ENCODE data around the gene PLPP4. TPM values are rescaled to one million over a fixed set of nuclear protein-coding genes. Genes with fewer than 3 reads are reported as not detected.

The PLPP4 gene
- total RNA-seq, 1 experiment from 2014 or later: not detected

GRCh38 chr10:120517196-120517595, 60.2 kb downstream of the PLPP4 start:
- Histone ChIP-seq H2AFZ (ENCODE audit: low read depth, low read length, poor library complexity, severe bottlenecking) (no peak overlapping the region), H3K27ac (ENCODE audit: low read depth, low read length) (no peak overlapping the region), H4K20me1 (ENCODE audit: insufficient read depth) (no peaks in the 10 kb centered on the region), H3K4me2 (ENCODE audit: low read length) (no peak overlapping the region), H3K9me2 (ENCODE audit: insufficient read depth) (no peaks in the 10 kb centered on the region), H3K4me1 (ENCODE audit: control insufficient read depth in 1 of 2, insufficient read depth in 2 of 2, low read length in 2 of 2) (no peaks in the 10 kb centered on the region), H3K9me3 (ENCODE audit: control insufficient read depth in 1 of 2, insufficient read depth in 1 of 2, low read depth in 1 of 2, low read length in 2 of 2) (no peaks in the 10 kb centered on the region), H3K4me3 (replicated peaks in 1 of 2; ENCODE audit: low read depth in 1 of 2, low read length in 2 of 2) (no peak overlapping the region), H3K79me2 (ENCODE audit: insufficient read depth, low read length) (no peaks in the 10 kb centered on the region), H3K36me3 (ENCODE audit: control insufficient read depth in 1 of 2, insufficient read depth in 2 of 2, low read length in 2 of 2) (no peaks in the 10 kb centered on the region), H3K27me3 (ENCODE audit: insufficient read depth, low read length) (peaks cover 32% of the 10 kb centered on the region), H3K9ac (ENCODE audit: low read length) (no peak overlapping the region)
- no TSS peak for BruUV-seq (replicated peaks)
- ChIA-PET CTCF (no interaction called here), RAD21 (ENCODE audit: low non-redundant PET in 1 of 2, low total read pairs in 2 of 2, uncharacterized antibody in 2 of 2, unreplicated experiment in 2 of 2) (no interaction called here), POLR2A (no interaction called here)
- intact Hi-C loops (cut with micrococcal nuclease): no loop called here
- TF ChIP-seq JUND (IDR thresholded peaks at IDR 0.05): no peak
- no peak for TF ChIP-seq ATF3 (IDR thresholded peaks at IDR 0.05)
- no peak for TF ChIP-seq RAD21 (IDR thresholded peaks at IDR 0.05; ENCODE audit: low read depth)
- no peak for TF ChIP-seq ELF1 (IDR thresholded peaks at IDR 0.05; ENCODE audit: borderline replicate concordance, low read depth)
- DNase-seq (ENCODE audit: low read depth, low spot score) (no peak), ATAC-seq (no peak)

DNA sequence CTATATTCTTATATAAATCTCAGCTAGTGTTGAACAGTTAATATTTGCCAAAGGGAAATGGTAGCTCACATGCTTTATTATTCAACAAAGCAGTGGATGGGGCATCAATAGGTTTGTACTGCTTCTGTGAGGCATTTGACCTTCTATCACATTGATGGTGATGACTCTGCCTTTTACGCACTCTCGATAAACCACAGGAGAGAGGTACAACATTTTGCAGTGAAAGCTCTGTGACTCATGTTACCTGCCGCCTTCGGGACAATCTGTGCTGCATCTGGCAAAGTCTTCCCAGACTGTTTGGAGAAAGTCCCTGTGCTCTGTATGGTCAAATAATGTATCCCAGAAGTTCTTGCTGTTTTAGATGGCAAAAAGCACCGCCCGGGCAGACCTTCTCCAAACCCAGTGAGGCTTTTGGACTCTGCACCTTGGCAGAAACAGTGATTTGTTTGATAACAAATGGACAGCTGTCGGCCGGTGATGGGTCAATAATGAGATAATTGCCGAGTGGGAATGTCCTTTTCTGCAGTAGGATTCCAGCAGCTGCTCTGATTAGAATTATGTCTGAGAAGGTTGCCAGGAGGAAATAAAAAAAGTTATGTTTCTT, 61.0 kb downstream of the PLPP4 start:
- no peaks in the 10 kb centered on the region for H3K79me2 ChIP-seq (ENCODE audit: insufficient read depth, low read length)
- ChIA-PET RAD21 (ENCODE audit: low non-redundant PET in 1 of 2, low total read pairs in 2 of 2, uncharacterized antibody in 2 of 2, unreplicated experiment in 2 of 2) (no interaction called here), POLR2A (no interaction called here), CTCF (no interaction called here)
- intact Hi-C loops (cut with micrococcal nuclease): no loop called here
- H3K4me1 ChIP-seq (ENCODE audit: control insufficient read depth in 1 of 2, insufficient read depth in 2 of 2, low read length in 2 of 2): no peaks in the 10 kb centered on the region
- no peak overlapping the region for H3K9ac ChIP-seq (ENCODE audit: low read length)
- no peaks in the 10 kb centered on the region for H3K9me2 ChIP-seq (ENCODE audit: insufficient read depth)
- no TSS peak for BruUV-seq (replicated peaks)
- peaks cover 32% of the 10 kb centered on the region for H3K27me3 ChIP-seq (ENCODE audit: insufficient read depth, low read length)
- TF ChIP-seq CBX3 (IDR thresholded peaks at IDR 0.05; ENCODE audit: low read depth) (no peak), TCF7L2 (IDR thresholded peaks at IDR 0.05; ENCODE audit: borderline replicate concordance, extremely low read depth, insufficient read depth, insufficient read length) (no peak), POLR2AphosphoS5 (IDR thresholded peaks at IDR 0.05; ENCODE audit: low read depth, low read length) (no peak), POLR2A (IDR thresholded peaks at IDR 0.05; ENCODE audit: borderline replicate concordance, extremely low read depth, insufficient read depth, insufficient read length) (no peak), REST (IDR thresholded peaks at IDR 0.05; ENCODE audit: low read depth) (no peak), RAD21 (IDR thresholded peaks at IDR 0.05; ENCODE audit: low read depth) (no peak)
- TF ChIP-seq, protein P1, sequence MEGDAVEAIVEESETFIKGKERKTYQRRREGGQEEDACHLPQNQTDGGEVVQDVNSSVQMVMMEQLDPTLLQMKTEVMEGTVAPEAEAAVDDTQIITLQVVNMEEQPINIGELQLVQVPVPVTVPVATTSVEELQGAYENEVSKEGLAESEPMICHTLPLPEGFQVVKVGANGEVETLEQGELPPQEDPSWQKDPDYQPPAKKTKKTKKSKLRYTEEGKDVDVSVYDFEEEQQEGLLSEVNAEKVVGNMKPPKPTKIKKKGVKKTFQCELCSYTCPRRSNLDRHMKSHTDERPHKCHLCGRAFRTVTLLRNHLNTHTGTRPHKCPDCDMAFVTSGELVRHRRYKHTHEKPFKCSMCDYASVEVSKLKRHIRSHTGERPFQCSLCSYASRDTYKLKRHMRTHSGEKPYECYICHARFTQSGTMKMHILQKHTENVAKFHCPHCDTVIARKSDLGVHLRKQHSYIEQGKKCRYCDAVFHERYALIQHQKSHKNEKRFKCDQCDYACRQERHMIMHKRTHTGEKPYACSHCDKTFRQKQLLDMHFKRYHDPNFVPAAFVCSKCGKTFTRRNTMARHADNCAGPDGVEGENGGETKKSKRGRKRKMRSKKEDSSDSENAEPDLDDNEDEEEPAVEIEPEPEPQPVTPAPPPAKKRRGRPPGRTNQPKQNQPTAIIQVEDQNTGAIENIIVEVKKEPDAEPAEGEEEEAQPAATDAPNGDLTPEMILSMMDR (IDR thresholded peaks at IDR 0.05 in 2 of 3, conservative IDR thresholded peaks at IDR 0.05 in 1 of 3; ENCODE audit: borderline replicate concordance in 1 of 3, insufficient read depth in 1 of 3, low read depth in 2 of 3, low read length in 2 of 3): no peak
- DNase-seq (ENCODE audit: low read depth, low spot score) (no peak), ATAC-seq (no peak)
- no peaks in the 10 kb centered on the region for H3K9me3 ChIP-seq (ENCODE audit: control insufficient read depth in 1 of 2, insufficient read depth in 1 of 2, low read depth in 1 of 2, low read length in 2 of 2)
- H3K4me3 ChIP-seq (replicated peaks in 1 of 2; ENCODE audit: low read depth in 1 of 2, low read length in 2 of 2): no peak overlapping the region
- H4K20me1 ChIP-seq (ENCODE audit: insufficient read depth): no peaks in the 10 kb centered on the region
- no peaks in the 10 kb centered on the region for H3K36me3 ChIP-seq (ENCODE audit: control insufficient read depth in 1 of 2, insufficient read depth in 2 of 2, low read length in 2 of 2)
- no peak overlapping the region for H3K4me2 ChIP-seq (ENCODE audit: low read length)
- H3K27ac ChIP-seq (ENCODE audit: low read depth, low read length): no peak overlapping the region
- H2AFZ ChIP-seq (ENCODE audit: low read depth, low read length, poor library complexity, severe bottlenecking): no peak overlapping the region
